ENCODE data around the gene UBE2H.

DNA sequence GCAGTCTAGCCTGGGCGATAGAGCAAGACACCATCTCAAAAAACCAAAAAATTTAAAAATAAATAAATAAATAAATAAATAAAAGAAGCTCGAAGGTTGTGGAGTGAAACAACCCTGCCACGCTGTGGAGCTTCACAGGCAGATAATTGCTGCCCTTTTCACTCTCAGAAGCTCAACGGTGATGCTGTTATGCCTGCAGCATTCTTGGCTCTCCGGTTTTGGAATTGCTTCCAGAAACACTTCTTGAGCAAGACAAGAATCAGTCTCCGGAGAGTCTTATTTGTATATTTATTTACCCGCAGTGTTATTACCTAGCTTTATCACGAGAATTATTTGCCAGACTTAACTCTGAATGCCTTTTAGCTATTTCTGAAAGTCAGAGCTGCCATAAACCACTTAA, 40.5 kb upstream of the UBE2H start:
- TF ChIP-seq, protein P1, sequence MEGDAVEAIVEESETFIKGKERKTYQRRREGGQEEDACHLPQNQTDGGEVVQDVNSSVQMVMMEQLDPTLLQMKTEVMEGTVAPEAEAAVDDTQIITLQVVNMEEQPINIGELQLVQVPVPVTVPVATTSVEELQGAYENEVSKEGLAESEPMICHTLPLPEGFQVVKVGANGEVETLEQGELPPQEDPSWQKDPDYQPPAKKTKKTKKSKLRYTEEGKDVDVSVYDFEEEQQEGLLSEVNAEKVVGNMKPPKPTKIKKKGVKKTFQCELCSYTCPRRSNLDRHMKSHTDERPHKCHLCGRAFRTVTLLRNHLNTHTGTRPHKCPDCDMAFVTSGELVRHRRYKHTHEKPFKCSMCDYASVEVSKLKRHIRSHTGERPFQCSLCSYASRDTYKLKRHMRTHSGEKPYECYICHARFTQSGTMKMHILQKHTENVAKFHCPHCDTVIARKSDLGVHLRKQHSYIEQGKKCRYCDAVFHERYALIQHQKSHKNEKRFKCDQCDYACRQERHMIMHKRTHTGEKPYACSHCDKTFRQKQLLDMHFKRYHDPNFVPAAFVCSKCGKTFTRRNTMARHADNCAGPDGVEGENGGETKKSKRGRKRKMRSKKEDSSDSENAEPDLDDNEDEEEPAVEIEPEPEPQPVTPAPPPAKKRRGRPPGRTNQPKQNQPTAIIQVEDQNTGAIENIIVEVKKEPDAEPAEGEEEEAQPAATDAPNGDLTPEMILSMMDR (IDR thresholded peaks at IDR 0.05; ENCODE audit: insufficient read depth, low read length, poor library complexity, severe bottlenecking): no peak
- no peak for TF ChIP-seq EZH2phosphoT487 (conservative IDR thresholded peaks at IDR 0.05; ENCODE audit: low read length)
